Measurements from ENCODE around the gene ACSS3. TPM values are rescaled to one million over a fixed set of nuclear protein-coding genes. Genes with fewer than 3 reads are reported as not detected.

The ACSS3 gene
- polyA plus RNA-seq, 1 donor, result 6.0 TPM

- no CpG with 5 or more reads among the region's 4 CpGs for WGBS (ENCODE audit: insufficient coverage, low lambda C conversion rate)
- no peaks in the 10 kb centered on the region for H3K9me3 ChIP-seq (ENCODE audit: control insufficient read depth, low read depth, low read length)
- H3K4me1 ChIP-seq (ENCODE audit: control insufficient read depth, insufficient read depth, low read length), result no peaks in the 10 kb centered on the region
- no peaks in the 10 kb centered on the region for H3K27me3 ChIP-seq (ENCODE audit: control insufficient read depth, insufficient read depth, low read length)
- H3K27ac ChIP-seq (ENCODE audit: low read length), result no peak overlapping the region
- DNase-seq, result no peak
- peaks cover 4% of the 10 kb centered on the region for H3K36me3 ChIP-seq (ENCODE audit: control insufficient read depth, insufficient read depth, low read length)
- no peak overlapping the region for H3K4me3 ChIP-seq (ENCODE audit: low read length)
These were observed 84.7 kb downstream of the ACSS3 start for GRCh38 chr12:81162391-81163136.

DNA sequence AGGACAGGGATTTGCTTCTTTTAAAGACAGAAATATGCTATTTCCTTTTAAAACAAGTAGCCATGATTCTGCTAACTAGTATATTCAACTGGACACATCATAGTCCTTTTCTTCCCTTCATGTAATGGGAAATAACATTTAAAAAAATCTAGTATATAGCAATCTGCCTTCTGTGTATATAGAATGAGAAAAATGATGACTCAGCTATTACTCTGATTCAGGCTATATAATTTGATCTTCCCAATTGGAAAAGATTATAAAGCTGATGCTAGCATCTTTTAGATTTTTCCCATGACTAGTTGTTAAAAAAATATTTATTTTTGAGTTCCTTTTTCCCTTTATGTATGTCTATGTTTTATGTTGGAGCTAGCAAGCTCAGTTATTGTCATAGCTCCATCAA is 86.9 kb downstream of the ACSS3 start:
- H3K27ac ChIP-seq (ENCODE audit: low read length), result no peak overlapping the region

DNA sequence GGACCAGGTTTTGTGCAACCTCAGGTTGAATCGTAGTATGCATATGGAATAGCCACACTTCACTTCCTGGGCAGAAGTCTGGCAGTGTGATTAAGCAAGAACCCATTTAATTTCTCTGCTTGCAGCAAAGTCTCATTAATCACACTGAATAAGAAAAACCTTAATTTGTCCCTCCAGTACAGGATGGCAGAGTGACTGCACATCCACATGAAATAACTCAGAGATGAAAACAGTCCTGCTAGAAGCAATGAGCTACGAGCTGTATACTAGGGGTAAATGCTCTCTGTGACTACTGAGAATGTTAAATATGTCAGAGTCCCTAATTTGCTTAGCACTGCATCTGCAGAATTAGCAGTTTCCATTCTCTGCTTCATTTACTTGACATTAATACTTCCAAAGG is 88.9 kb downstream of the ACSS3 start:
- peaks cover 2% of the 10 kb centered on the region for H3K36me3 ChIP-seq (ENCODE audit: control insufficient read depth, insufficient read depth, low read length)
- H3K4me1 ChIP-seq (ENCODE audit: control insufficient read depth, insufficient read depth, low read length), result no peaks in the 10 kb centered on the region
- no CpG with 5 or more reads among the region's 2 CpGs for WGBS (ENCODE audit: insufficient coverage, low lambda C conversion rate)
- H3K27ac ChIP-seq (ENCODE audit: low read length), result no peak overlapping the region
- no peaks in the 10 kb centered on the region for H3K27me3 ChIP-seq (ENCODE audit: control insufficient read depth, insufficient read depth, low read length)
- no peak overlapping the region for H3K4me3 ChIP-seq (ENCODE audit: low read length)
- H3K9me3 ChIP-seq (ENCODE audit: control insufficient read depth, low read depth, low read length), result no peaks in the 10 kb centered on the region
- DNase-seq, result no peak

More for the DNA sequence above, 86.9 kb downstream of the ACSS3 start:
- no peak for DNase-seq
- Histone ChIP-seq H3K27me3 (ENCODE audit: control insufficient read depth, insufficient read depth, low read length) (no peaks in the 10 kb centered on the region), H3K4me1 (ENCODE audit: control insufficient read depth, insufficient read depth, low read length) (no peaks in the 10 kb centered on the region), H3K9me3 (ENCODE audit: control insufficient read depth, low read depth, low read length) (no peaks in the 10 kb centered on the region), H3K4me3 (ENCODE audit: low read length) (no peak overlapping the region), H3K36me3 (ENCODE audit: control insufficient read depth, insufficient read depth, low read length) (peaks cover 4% of the 10 kb centered on the region)

DNA sequence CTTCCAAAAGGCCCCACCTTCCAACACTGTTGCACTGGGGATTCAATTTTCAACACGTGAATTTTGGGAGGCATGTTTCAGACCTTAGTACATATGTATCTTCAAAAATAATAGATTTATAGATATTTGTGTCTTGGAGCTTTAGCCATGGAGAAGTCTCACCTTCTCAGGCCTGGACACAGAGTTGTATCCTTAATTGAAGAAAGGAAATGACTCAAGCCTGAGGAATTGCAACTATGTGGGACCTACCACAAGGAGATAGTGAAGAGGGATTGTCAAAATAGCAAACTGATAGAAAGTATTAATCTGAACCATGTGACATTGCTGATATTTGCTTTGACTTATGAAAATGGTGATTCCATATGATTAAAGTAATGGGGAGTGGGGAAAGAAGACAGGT is 89.8 kb downstream of the ACSS3 start:
- Histone ChIP-seq H3K27ac (ENCODE audit: low read length) (no peak overlapping the region), H3K4me1 (ENCODE audit: control insufficient read depth, insufficient read depth, low read length) (no peaks in the 10 kb centered on the region), H3K9me3 (ENCODE audit: control insufficient read depth, low read depth, low read length) (no peaks in the 10 kb centered on the region), H3K36me3 (ENCODE audit: control insufficient read depth, insufficient read depth, low read length) (no peaks in the 10 kb centered on the region), H3K4me3 (ENCODE audit: low read length) (no peak overlapping the region), H3K27me3 (ENCODE audit: control insufficient read depth, insufficient read depth, low read length) (no peaks in the 10 kb centered on the region)
- DNase-seq, result no peak
- no CpG with 5 or more reads among the region's 1 CpG for WGBS (ENCODE audit: insufficient coverage, low lambda C conversion rate)

DNA sequence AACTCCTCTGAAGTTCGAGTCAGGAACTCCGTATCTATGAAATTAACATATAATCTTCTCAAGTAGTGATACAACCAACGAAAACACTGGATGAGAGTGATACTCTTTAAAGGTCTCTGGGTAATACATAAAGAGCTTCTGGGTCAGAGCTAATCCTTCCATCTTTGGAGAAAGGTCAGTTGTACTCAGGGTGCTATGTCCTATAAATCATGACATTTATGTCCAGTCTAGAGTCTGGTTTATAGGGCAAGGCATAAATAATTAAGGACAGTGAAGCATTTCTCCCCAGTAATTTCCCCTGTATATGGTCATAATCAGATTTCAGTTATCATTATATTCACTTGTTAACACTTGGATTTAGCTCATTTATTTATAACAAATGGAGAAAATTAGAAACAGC is 90.6 kb downstream of the ACSS3 start:
- no CpG with 5 or more reads among the region's 3 CpGs for WGBS (ENCODE audit: insufficient coverage, low lambda C conversion rate)
- H3K9me3 ChIP-seq (ENCODE audit: control insufficient read depth, low read depth, low read length), result no peaks in the 10 kb centered on the region
- no peak for DNase-seq

DNA sequence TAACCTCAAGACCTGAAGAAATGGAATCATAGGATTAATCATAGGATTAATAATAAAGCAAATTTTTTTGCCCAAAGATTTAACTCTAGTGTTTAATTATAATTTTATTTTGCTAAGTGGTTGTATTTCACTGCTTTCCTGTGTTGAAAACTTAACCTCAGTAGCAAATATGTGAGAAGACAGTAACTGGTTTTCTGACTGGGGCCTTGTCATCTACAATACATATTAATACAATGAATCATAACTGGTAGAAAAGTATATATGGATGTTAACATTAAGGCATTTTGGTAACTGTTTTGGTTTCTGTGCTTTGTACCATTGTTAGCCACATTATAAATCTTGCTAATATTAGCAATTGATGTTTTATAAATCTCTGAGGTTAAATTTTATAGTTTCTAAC is 92.2 kb downstream of the ACSS3 start:
- no peak for DNase-seq
- Histone ChIP-seq H3K36me3 (ENCODE audit: control insufficient read depth, insufficient read depth, low read length) (no peaks in the 10 kb centered on the region), H3K4me3 (ENCODE audit: low read length) (no peak overlapping the region), H3K27ac (ENCODE audit: low read length) (no peak overlapping the region), H3K9me3 (ENCODE audit: control insufficient read depth, low read depth, low read length) (no peaks in the 10 kb centered on the region), H3K27me3 (ENCODE audit: control insufficient read depth, insufficient read depth, low read length) (no peaks in the 10 kb centered on the region), H3K4me1 (ENCODE audit: control insufficient read depth, insufficient read depth, low read length) (no peaks in the 10 kb centered on the region)

More for the DNA sequence above, 90.6 kb downstream of the ACSS3 start:
- Histone ChIP-seq H3K27ac (ENCODE audit: low read length) (no peak overlapping the region), H3K4me3 (ENCODE audit: low read length) (no peak overlapping the region), H3K4me1 (ENCODE audit: control insufficient read depth, insufficient read depth, low read length) (no peaks in the 10 kb centered on the region), H3K36me3 (ENCODE audit: control insufficient read depth, insufficient read depth, low read length) (no peaks in the 10 kb centered on the region), H3K27me3 (ENCODE audit: control insufficient read depth, insufficient read depth, low read length) (no peaks in the 10 kb centered on the region)

DNA sequence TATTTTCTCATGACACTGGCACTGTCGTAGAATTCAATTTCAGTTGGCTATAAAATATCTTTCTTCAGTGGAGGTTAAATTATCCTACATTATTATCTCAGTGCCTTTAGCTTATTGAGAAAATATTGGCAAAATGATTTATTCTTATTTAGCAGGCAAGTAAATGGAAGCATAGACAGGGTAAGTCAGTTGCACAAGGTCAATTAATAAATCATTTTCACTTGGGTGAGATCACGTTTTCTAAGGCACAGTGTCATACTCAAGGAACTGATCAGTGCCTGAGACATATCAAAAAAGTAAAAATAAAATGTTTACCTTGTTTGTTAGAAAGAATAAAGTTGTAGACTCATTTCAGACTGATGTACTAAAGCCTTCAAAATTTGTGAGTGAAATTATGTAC is 95.0 kb downstream of the ACSS3 start:
- DNase-seq, result no peak
- no peaks in the 10 kb centered on the region for H3K27me3 ChIP-seq (ENCODE audit: control insufficient read depth, insufficient read depth, low read length)
- H3K36me3 ChIP-seq (ENCODE audit: control insufficient read depth, insufficient read depth, low read length), result peaks cover 3% of the 10 kb centered on the region
- no peaks in the 10 kb centered on the region for H3K9me3 ChIP-seq (ENCODE audit: control insufficient read depth, low read depth, low read length)
- no peak overlapping the region for H3K4me3 ChIP-seq (ENCODE audit: low read length)
- H3K27ac ChIP-seq (ENCODE audit: low read length), result no peak overlapping the region
- H3K4me1 ChIP-seq (ENCODE audit: control insufficient read depth, insufficient read depth, low read length), result no peaks in the 10 kb centered on the region
- 60% methylated on average over 1 of the region's 2 CpGs for WGBS (ENCODE audit: insufficient coverage, low lambda C conversion rate)

DNA sequence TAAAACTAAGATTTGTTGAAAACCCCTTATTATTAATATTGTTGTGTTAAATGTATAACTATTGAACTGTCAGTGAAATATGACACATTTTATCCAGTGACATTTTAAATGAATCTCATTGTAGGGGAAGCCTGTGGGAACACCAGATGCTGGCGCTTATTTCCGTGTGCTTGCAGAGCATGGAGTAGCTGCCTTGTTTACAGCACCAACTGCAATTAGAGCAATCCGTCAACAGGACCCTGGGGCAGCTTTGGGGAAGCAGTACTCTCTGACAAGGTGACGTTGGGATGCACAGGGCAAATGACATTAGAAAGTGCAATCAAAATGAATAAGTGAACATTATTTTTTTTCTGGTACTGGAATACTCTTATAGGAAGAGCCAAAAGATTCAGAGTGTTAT is 96.8 kb downstream of the ACSS3 start:
- no peak for DNase-seq
- 83% methylated on average over 1 of the region's 4 CpGs for WGBS (ENCODE audit: insufficient coverage, low lambda C conversion rate)

GRCh38 chr12:81176796-81177195 is 98.9 kb downstream of the ACSS3 start:
- DNase-seq, result no peak
- H3K4me3 ChIP-seq (ENCODE audit: low read length), result no peak overlapping the region
- peaks cover 3% of the 10 kb centered on the region for H3K36me3 ChIP-seq (ENCODE audit: control insufficient read depth, insufficient read depth, low read length)
- no peaks in the 10 kb centered on the region for H3K27me3 ChIP-seq (ENCODE audit: control insufficient read depth, insufficient read depth, low read length)
- WGBS (ENCODE audit: insufficient coverage, low lambda C conversion rate), result no CpG with 5 or more reads among the region's 1 CpG
- H3K27ac ChIP-seq (ENCODE audit: low read length), result no peak overlapping the region
- H3K9me3 ChIP-seq (ENCODE audit: control insufficient read depth, low read depth, low read length), result no peaks in the 10 kb centered on the region
- no peaks in the 10 kb centered on the region for H3K4me1 ChIP-seq (ENCODE audit: control insufficient read depth, insufficient read depth, low read length)

More for the DNA sequence above, 96.8 kb downstream of the ACSS3 start:
- Histone ChIP-seq H3K9me3 (ENCODE audit: control insufficient read depth, low read depth, low read length) (no peaks in the 10 kb centered on the region), H3K36me3 (ENCODE audit: control insufficient read depth, insufficient read depth, low read length) (peaks cover 3% of the 10 kb centered on the region), H3K27me3 (ENCODE audit: control insufficient read depth, insufficient read depth, low read length) (no peaks in the 10 kb centered on the region), H3K4me1 (ENCODE audit: control insufficient read depth, insufficient read depth, low read length) (no peaks in the 10 kb centered on the region), H3K27ac (ENCODE audit: low read length) (no peak overlapping the region), H3K4me3 (ENCODE audit: low read length) (no peak overlapping the region)

- Histone ChIP-seq H3K27ac (ENCODE audit: low read length) (no peak overlapping the region), H3K4me1 (ENCODE audit: control insufficient read depth, insufficient read depth, low read length) (no peaks in the 10 kb centered on the region), H3K4me3 (ENCODE audit: low read length) (no peak overlapping the region), H3K9me3 (ENCODE audit: control insufficient read depth, low read depth, low read length) (no peaks in the 10 kb centered on the region), H3K27me3 (ENCODE audit: control insufficient read depth, insufficient read depth, low read length) (no peaks in the 10 kb centered on the region), H3K36me3 (ENCODE audit: control insufficient read depth, insufficient read depth, low read length) (peaks cover 1% of the 10 kb centered on the region)
- WGBS (ENCODE audit: insufficient coverage, low lambda C conversion rate), result 45% methylated on average over 1 of the region's 2 CpGs
- no peak for DNase-seq
These were observed 103.8 kb downstream of the ACSS3 start for GRCh38 chr12:81181691-81182090.

DNA sequence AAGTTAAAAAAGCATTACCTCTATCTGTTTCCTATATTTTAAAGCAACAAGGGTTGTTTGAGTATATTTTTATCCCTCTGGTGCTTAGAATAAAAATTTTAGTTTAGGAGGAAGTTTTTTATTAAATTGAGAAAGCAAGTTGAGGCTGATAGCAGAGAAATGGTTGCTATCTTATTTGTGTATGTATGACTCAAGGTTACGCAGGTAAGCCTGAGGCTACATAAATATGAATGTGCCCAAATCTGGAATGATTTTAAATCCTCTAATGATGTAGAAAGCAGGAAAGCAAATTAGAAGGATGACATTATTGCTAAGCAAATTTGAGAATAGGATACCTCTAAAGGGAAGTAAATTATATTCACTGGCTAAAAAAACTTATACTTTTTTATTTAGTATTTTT is 109.8 kb downstream of the ACSS3 start:
- Histone ChIP-seq H3K4me3 (ENCODE audit: low read length) (no peak overlapping the region), H3K27me3 (ENCODE audit: control insufficient read depth, insufficient read depth, low read length) (no peaks in the 10 kb centered on the region), H3K9me3 (ENCODE audit: control insufficient read depth, low read depth, low read length) (no peaks in the 10 kb centered on the region), H3K36me3 (ENCODE audit: control insufficient read depth, insufficient read depth, low read length) (no peaks in the 10 kb centered on the region), H3K4me1 (ENCODE audit: control insufficient read depth, insufficient read depth, low read length) (no peaks in the 10 kb centered on the region), H3K27ac (ENCODE audit: low read length) (no peak overlapping the region)
- whole genome bisulfite sequencing (ENCODE audit: insufficient coverage, low lambda C conversion rate), result no CpG with 5 or more reads among the region's 1 CpG
- no peak for DNase-seq

All from large intestine (tissue), 3 donors.